T47D (cell line): ENCODE data around the gene GSS.

Source experiments
- DNase-seq, 2 experiments: peaks; one replicate each; pipeline versions ENCODE4 v3.0.0 to v3.0.0-alpha.2; 2011 to 2012; ENCODE audit warnings: low read depth in 1 of 2, low spot score in 1 of 2
- JUND ChIP-seq: IDR thresholded peaks from 2 replicates; pipeline ENCODE4 v1.6.1; 2012; ENCODE audit warnings: low read depth
- in situ Hi-C: cut with HindIII; loops from 2 replicates; pipeline ENCODE4 v1.10.0; 2016; ENCODE audit warnings: low sequenced_read_pairs, low pct_unique_long_range_greater_than_20kb

Gene GSS

DNA sequence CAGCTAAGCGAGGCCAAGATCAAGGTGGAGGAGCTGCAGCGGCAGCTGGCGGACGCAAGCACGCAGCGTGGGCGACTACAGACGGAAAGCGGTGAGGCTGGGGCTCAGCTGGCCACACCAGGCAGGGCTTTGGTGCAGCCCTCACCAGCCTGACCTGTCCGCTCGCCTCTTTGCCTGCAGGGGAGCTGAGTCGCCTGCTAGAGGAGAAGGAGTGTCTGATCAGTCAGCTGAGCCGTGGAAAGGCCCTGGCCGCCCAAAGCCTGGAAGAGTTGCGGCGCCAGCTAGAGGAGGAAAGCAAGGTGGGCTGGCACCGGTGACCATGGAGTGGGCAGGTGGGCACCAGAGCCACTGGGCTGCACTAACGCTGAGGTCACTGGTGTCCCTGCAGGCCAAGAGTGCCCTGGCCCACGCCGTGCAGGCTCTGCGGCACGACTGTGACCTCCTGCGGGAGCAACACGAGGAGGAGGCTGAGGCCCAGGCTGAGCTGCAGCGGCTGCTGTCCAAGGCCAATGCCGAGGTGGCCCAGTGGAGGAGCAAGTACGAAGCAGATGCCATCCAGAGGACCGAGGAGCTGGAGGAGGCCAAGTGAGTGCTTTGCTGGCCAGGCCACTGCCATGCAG lies 42.8 kb upstream of the GSS start:
- no peak for DNase-seq
- in situ Hi-C loops: no loop called here

DNA sequence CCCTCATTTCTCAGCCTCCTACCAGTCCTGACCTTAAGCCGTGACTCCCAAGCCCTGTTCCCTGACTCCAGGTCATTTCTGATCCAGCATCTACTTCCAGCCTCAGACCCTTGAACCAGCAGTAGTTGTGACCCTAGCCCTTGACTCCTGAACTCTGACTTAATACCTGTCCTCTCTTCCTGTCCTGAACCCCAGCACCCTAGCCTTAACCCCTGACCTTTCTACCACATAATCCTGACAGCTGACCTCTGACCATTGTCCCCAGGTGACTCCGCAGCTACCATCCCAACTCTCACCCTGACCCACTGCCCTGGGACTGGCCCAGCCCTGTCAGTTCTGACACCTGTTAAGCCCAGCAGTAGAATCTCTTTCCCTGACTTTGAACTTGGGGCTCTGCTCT lies 42.2 kb upstream of the GSS start:
- no peak for DNase-seq
- in situ Hi-C loops: no loop called here
- TF ChIP-seq JUND: no peak

More for the DNA sequence above, 42.8 kb upstream of the GSS start:
- TF ChIP-seq JUND: no peak

DNA sequence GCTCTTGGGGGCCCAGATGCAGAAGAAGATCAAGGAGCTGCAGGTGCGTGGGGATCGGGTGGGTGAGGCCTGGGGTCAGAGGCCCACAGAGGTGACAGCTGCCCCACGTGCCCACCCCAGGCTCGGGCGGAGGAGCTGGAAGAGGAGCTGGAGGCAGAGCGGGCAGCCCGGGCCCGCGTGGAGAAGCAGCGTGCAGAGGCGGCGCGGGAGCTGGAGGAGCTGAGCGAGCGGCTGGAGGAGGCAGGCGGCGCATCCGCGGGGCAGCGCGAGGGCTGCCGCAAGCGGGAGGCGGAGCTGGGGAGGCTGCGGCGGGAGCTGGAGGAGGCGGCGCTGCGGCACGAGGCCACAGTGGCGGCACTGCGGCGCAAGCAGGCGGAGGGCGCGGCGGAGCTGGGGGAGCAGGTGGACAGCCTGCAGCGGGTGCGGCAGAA lies 41.5 kb upstream of the GSS start:
- no peak for TF ChIP-seq JUND
- DNase-seq: no peak
- in situ Hi-C loops: no loop called here

DNA sequence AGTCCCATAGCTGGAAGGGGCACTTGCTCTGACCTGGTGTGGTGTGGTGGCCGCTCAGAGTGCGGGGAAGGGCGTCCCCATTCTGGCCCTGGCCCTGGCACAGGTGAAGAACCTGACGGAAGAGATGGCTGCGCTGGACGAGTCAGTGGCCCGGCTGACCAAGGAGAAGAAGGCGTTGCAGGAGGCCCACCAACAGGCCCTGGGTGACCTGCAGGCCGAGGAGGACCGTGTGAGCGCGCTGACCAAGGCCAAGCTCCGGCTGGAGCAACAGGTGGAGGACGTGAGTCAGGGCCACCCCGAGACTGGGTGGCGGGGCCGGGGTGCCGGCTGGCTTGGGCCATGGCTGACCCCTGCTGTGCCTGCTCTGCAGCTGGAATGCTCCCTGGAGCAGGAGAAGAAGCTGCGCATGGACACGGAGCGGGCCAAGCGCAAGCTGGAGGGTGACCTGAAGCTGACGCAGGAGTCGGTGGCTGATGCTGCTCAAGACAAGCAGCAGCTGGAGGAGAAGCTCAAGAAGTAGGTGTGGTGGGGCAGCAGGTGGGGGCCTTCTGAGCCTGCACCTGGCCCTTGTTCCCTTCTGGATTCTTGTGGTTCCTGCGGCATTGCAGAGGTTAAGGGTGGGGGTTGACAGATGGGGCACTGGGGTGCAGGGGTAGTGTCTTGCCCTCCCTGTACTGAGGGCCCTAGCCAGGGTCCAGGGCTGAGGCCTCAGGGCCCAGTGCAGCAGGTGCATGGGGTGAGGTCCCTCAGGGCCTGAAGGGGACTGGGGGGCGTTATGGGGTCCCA lies 40.8 kb upstream of the GSS start:
- DNase-seq: no peak
- in situ Hi-C loops: no loop called here
- no peak for TF ChIP-seq JUND

DNA sequence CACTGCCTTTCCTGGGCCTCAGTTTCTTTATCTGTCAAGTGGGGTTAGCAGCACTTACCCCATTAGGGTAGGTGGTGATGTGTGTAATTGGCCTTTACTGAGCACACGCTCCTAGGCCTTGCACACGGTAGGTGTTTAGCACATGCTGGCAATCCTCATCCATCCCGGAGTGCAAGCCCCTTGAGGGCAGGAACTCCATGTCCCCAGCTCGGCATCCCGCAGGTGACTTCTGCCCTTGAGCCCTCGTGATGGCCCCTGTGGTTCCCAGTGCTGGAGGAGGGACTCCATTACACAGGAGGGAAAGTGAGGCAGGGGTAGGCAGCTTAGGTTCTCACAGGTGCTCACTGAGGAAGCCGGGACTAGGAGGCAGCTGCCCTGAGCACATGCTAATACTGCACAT lies 40.1 kb upstream of the GSS start:
- no peak for DNase-seq
- no peak for TF ChIP-seq JUND
- in situ Hi-C loops: no loop called here

DNA sequence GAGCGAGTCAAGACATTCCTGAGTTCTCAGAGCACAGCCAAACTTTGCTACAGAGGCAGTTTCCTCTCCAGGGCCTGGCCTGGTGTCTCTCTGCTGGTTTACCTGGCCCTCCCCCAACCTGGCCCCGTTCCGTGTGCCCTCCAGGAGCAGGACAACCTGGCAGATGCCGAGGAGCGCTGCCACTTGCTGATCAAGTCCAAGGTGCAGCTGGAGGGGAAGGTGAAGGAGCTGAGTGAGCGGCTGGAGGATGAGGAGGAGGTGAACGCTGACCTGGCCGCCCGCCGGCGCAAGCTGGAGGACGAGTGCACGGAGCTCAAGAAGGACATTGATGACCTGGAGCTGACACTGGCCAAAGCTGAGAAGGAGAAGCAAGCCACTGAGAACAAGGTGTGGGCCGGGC lies 39.6 kb upstream of the GSS start:
- DNase-seq: no peak
- in situ Hi-C loops: no loop called here
- no peak for TF ChIP-seq JUND

DNA sequence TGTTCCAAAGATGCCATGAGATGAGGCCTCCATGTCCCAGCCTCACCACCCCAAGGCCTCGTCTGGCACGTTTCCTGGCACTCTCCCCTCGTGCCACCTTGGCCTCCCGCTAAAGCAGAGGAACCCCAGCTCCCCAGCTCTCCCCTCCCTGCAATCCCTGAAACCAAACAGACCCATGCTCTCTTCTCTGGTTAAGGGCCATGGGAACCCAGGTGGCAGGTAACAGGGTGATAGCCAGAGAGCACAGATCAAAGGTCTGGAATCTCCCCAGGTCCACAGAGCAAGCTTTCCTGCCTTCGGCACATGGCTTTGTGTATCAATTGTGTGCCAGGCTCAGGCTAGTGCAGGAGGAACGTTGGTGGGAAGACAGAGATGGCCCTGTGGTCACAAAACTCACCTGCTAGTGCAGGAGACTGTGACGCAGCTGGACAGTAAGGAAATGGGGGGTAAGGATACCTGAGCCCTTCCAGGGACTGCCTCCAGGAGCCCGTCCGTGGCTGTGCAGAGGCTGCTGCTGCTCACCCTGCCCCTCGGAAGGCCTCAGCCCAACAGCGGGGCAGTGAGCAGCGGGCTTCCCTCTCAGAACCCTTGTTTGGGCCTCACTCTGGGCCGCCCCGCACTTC lies 39.0 kb upstream of the GSS start:
- DNase-seq: no peak
- no peak for TF ChIP-seq JUND
- in situ Hi-C loops: no loop called here

DNA sequence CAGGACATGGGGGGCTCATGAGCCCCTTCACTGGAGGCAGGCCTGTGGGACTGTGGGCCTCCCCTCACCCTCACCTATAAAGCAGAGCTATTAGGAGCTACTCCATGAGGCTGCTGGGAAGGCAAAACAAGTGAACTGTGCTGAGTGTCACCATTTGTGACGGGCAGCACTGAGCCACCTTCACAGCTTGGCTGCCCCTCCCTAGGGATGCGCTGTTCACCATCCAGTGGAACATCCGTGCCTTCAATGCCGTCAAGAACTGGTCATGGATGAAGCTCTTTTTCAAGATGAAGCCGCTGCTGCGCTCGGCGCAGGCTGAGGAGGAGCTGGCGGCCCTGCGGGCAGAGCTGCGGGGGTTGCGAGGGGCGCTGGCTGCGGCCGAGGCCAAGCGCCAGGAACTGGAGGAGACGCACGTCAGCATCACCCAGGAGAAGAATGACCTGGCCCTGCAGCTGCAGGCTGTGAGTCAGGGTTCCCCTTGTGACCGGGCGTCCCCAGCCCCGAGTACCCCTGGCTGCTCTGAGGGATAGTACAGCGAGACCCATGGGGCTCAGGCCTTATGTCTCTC lies 38.4 kb upstream of the GSS start:
- no peak for TF ChIP-seq JUND
- DNase-seq: no peak
- in situ Hi-C loops: no loop called here

DNA sequence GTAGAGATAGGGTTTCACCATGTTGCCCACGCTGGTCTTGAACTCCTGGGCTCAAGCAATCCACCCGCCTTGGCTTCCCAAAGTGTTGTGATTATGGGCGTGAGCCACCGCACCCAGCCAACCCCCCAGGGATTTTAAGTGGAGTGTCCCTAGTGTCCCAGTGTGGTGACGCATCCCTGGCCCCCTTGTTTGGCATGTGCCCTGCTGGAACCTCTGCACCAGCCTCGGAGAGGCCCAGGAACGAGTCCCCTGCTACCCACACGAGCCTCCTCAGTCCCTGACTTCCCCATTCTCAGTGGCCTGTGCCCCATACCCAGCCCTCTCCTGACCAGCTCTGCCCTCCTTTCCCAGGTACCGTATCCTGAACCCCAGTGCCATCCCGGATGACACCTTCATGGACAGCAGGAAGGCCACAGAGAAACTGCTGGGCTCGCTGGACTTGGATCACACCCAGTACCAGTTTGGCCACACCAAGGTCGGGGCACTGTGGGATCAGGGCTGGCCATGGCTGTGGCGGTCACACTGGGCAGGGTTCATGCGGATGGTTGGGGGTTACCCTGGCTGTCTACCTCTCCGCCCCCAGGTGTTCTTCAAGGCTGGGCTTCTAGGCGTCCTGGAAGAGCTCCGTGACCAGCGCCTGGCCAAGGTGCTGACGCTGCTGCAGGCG lies 37.3 kb upstream of the GSS start:
- in situ Hi-C loops: no loop called here
- no peak for DNase-seq
- TF ChIP-seq JUND: no peak

DNA sequence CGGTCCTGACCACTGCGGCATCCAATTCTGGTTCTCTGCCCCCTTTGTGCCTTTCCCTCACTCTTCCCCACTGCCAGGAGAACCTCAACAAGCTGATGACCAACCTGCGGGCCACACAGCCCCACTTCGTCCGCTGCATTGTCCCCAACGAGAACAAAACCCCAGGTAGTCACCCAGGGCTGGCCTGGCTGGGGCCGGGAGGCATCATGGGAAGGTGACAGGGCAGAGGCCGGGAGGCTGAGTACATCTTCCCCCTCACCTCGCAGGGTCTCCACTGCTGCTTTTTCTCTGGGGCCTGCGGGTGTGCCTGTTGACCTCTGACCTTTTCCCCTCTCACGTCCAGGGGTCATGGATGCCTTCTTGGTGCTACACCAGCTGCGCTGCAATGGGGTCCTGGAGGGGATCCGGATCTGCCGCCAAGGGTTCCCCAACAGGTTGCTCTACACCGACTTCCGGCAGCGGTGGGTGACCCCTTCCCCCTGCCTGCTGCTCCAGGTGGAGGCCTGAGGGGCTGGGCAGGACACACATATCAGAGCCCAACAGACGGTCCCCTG lies 35.1 kb upstream of the GSS start:
- in situ Hi-C loops: no loop called here
- no peak for DNase-seq
- no peak for TF ChIP-seq JUND

DNA sequence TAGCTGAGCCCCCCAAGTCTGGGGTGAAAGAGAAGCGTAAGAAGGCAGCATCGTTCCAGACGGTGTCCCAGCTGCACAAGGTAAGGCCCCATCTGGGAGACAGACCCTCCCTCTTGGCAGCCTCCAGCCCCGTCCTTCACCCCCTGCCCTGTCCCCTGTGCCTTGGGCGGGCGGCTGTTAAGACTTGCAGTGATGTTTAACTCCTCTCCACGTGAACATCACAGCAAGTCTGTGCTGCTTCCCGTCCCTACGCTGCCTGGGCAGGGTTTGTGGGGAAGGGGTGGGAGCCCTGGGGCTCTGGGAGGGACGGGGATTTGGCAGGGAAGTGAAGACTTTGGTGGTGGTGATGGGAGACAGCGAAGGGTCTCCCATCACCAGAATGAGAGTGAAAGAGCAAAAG lies 34.6 kb upstream of the GSS start:
- TF ChIP-seq JUND: no peak
- DNase-seq: no peak
- in situ Hi-C loops: no loop called here

DNA sequence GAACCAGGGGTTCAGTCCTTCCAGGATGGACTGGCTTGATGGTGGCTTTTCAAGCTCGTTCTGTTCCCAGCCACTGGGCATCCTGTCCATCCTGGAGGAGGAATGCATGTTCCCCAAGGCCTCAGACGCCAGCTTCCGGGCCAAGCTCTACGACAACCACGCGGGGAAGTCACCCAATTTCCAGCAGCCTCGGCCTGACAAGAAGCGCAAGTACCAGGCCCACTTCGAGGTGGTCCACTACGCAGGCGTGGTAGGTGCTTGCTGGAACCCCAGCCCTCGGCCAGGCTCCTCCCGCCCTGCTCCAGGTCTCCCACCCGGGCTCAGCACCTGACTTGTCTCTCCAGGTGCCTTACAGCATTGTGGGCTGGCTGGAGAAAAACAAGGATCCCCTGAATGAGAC lies 34.1 kb upstream of the GSS start:
- DNase-seq: no peak
- TF ChIP-seq JUND: no peak
- in situ Hi-C loops: no loop called here
